Measurements from ENCODE around the gene EXOC6. TPM values are rescaled to one million over a fixed set of nuclear protein-coding genes. Genes with fewer than 3 reads are reported as not detected.

EXOC6 gene
- total RNA-seq, 3 donors from 2014 or later (not counting 1 experiment from before 2014, with no cell fraction given): 12.1 to 18.2 (median 16.1) TPM

DNA sequence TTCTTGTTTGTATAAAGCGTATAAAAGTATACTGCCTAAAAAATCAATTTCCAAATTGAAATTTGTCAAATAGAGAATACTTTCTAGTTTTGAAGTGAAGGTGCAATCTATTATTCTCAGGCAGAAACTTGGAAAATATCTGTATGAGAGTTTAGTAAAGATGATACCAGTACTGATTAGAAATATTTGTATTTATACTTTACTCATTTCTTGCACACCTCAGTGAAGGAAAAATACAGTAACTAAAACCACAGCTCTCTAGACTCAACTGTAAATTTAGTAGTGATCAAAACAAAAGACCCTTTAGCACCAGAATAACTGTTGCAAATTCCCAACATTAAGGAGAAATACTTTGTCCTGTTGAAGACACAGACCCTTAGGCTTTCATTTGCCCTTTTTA lies 140.9 kb downstream of the EXOC6 start:
- no peaks in the 10 kb centered on the region for H3K9me3 Mint-ChIP-seq

DNA sequence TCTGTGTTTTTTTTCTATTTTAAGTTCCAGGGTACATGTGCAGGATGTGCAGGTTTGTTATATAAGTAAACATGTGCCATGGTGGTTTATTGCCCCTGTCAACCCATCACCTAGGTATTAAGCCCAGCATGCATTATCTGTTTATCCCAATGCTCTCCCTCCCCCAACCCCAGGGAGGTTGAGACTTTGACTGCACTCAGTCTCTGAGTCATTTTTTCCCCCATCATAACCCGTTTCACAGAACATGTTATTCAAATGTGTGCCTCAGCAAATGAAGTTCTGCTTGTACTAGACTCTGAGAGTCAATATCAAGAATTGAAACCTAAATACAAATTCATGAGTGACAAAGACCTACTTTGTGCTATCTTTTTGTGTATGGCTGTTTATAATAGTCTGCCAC lies 142.3 kb downstream of the EXOC6 start:
- no peaks in the 10 kb centered on the region for H3K4me1 ChIP-seq (ENCODE audit: control insufficient read depth, insufficient read depth, low read length)
- no peak overlapping the region for H3K4me3 ChIP-seq (ENCODE audit: low read length)
- H3K27me3 Mint-ChIP-seq (ENCODE audit: low read depth in 2 of 2): no peaks in the 10 kb centered on the region
- H3K27me3 ChIP-seq (ENCODE audit: control insufficient read depth, insufficient read depth, low read length): no peaks in the 10 kb centered on the region
- WGBS (ENCODE audit: insufficient coverage): 38% methylated on average over 1 of the region's 1 CpG
- no peak overlapping the region for H3K27ac ChIP-seq (ENCODE audit: low read length)
- no peak overlapping the region for H3K4me3 Mint-ChIP-seq
- no peak overlapping the region for H3K27ac Mint-ChIP-seq
- no peak for ATAC-seq
- no peak for DNase-seq
- no peaks in the 10 kb centered on the region for H3K9me3 ChIP-seq (ENCODE audit: control insufficient read depth, insufficient read depth, low read length)
- TF ChIP-seq, protein P1, sequence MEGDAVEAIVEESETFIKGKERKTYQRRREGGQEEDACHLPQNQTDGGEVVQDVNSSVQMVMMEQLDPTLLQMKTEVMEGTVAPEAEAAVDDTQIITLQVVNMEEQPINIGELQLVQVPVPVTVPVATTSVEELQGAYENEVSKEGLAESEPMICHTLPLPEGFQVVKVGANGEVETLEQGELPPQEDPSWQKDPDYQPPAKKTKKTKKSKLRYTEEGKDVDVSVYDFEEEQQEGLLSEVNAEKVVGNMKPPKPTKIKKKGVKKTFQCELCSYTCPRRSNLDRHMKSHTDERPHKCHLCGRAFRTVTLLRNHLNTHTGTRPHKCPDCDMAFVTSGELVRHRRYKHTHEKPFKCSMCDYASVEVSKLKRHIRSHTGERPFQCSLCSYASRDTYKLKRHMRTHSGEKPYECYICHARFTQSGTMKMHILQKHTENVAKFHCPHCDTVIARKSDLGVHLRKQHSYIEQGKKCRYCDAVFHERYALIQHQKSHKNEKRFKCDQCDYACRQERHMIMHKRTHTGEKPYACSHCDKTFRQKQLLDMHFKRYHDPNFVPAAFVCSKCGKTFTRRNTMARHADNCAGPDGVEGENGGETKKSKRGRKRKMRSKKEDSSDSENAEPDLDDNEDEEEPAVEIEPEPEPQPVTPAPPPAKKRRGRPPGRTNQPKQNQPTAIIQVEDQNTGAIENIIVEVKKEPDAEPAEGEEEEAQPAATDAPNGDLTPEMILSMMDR (IDR thresholded peaks at IDR 0.05): no peak
- no peaks in the 10 kb centered on the region for H3K36me3 Mint-ChIP-seq
- no peaks in the 10 kb centered on the region for H3K9me3 Mint-ChIP-seq
- no peaks in the 10 kb centered on the region for H3K36me3 ChIP-seq (ENCODE audit: control insufficient read depth, insufficient read depth, low read length)
- intact Hi-C loops (cut with micrococcal nuclease): no loop called here
- peaks cover 9 to 14% of the 10 kb centered on the region in 2 donors for H3K4me1 Mint-ChIP-seq

More for the DNA sequence above, 140.9 kb downstream of the EXOC6 start:
- H3K27me3 ChIP-seq (ENCODE audit: control insufficient read depth, insufficient read depth, low read length): no peaks in the 10 kb centered on the region
- H3K4me1 ChIP-seq (ENCODE audit: control insufficient read depth, insufficient read depth, low read length): no peaks in the 10 kb centered on the region
- DNase-seq (no peak), ATAC-seq (no peak)
- no peaks in the 10 kb centered on the region for H3K9me3 ChIP-seq (ENCODE audit: control insufficient read depth, insufficient read depth, low read length)
- no CpG with 5 or more reads among the region's 1 CpG for WGBS (ENCODE audit: insufficient coverage)
- Mint-ChIP-seq H3K4me1 (peaks cover 9 to 12% of the 10 kb centered on the region in 2 donors), H3K27me3 (ENCODE audit: low read depth in 2 of 2) (no peaks in the 10 kb centered on the region), H3K4me3 (no peak overlapping the region), H3K27ac (no peak overlapping the region), H3K36me3 (no peaks in the 10 kb centered on the region)
- intact Hi-C loops (cut with micrococcal nuclease): no loop called here
- H3K4me3 ChIP-seq (ENCODE audit: low read length): no peak overlapping the region
- TF ChIP-seq, protein P1 (IDR thresholded peaks at IDR 0.05): no peak
- H3K27ac ChIP-seq (ENCODE audit: low read length): no peak overlapping the region
- no peaks in the 10 kb centered on the region for H3K36me3 ChIP-seq (ENCODE audit: control insufficient read depth, insufficient read depth, low read length)

DNA sequence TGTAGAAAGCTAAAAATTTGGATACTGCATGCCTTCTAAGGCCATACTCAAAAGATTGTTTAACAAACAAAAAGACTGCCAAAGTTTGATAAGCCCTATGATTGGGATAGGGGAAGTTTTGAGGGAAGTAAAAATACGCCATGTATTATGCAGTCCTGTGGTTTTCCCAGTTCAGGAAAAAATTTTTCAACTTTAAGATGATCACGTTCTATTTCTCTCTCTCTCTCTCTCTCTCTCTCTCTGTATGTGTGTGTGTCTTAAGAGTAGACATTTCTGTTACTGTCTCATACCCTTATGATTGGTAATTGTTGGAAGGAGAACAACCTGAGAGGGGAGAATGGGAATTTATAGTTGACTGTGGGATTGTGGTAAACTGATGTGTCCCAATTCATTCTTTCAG lies 143.2 kb downstream of the EXOC6 start:
- Mint-ChIP-seq H3K36me3 (no peaks in the 10 kb centered on the region), H3K27ac (no peak overlapping the region), H3K27me3 (ENCODE audit: low read depth in 2 of 2) (no peaks in the 10 kb centered on the region), H3K4me3 (no peak overlapping the region), H3K9me3 (no peaks in the 10 kb centered on the region), H3K4me1 (peaks cover 9 to 14% of the 10 kb centered on the region in 2 donors)
- Histone ChIP-seq H3K4me3 (ENCODE audit: low read length) (no peak overlapping the region), H3K9me3 (ENCODE audit: control insufficient read depth, insufficient read depth, low read length) (no peaks in the 10 kb centered on the region), H3K27me3 (ENCODE audit: control insufficient read depth, insufficient read depth, low read length) (no peaks in the 10 kb centered on the region), H3K36me3 (ENCODE audit: control insufficient read depth, insufficient read depth, low read length) (no peaks in the 10 kb centered on the region), H3K4me1 (ENCODE audit: control insufficient read depth, insufficient read depth, low read length) (no peaks in the 10 kb centered on the region), H3K27ac (ENCODE audit: low read length) (no peak overlapping the region)
- ATAC-seq (no peak), DNase-seq (no peak)
- TF ChIP-seq, protein P1 (IDR thresholded peaks at IDR 0.05): no peak
- intact Hi-C loops (cut with micrococcal nuclease): no loop called here
- no CpG with 5 or more reads among the region's 2 CpGs for WGBS (ENCODE audit: insufficient coverage)

DNA sequence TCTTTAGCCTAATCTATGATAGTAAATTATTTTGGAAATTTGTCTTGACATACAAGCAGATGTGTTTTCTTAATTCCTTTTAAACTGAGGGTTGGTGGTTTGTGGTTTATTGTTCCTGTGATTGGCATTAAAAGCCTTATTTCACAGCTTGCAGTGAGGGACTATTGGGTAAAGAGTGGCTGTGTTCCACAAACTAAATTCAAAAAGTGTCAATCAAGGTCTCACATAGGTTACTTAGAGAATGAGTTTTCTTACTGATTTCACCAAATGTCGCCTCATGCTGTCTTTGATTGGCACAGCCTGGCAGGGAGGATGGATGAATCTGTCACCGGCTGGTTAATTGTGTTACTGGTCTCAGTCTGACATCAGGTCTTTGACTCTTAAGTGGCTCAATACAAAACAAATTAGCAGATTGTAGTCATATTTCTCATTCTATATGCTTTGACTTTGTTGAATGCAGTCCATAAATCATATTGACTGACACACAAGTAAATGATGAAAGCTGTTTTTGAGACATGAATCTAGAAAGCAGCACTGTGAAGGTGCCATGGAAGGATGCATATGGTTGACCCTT lies 145.5 kb downstream of the EXOC6 start:
- H3K27ac ChIP-seq (ENCODE audit: low read length): no peak overlapping the region
- no peak overlapping the region for H3K27ac Mint-ChIP-seq
- H3K36me3 Mint-ChIP-seq: no peaks in the 10 kb centered on the region
- no peaks in the 10 kb centered on the region for H3K4me1 ChIP-seq (ENCODE audit: control insufficient read depth, insufficient read depth, low read length)
- DNase-seq: no peak
- H3K9me3 Mint-ChIP-seq: no peaks in the 10 kb centered on the region
- no peaks in the 10 kb centered on the region for H3K36me3 ChIP-seq (ENCODE audit: control insufficient read depth, insufficient read depth, low read length)
- intact Hi-C loops (cut with micrococcal nuclease): no loop called here
- TF ChIP-seq, protein P1 (IDR thresholded peaks at IDR 0.05): no peak
- H3K4me3 Mint-ChIP-seq: no peak overlapping the region
- peaks cover 9 to 14% of the 10 kb centered on the region in 2 donors for H3K4me1 Mint-ChIP-seq
- no peak overlapping the region for H3K4me3 ChIP-seq (ENCODE audit: low read length)
- H3K27me3 ChIP-seq (ENCODE audit: control insufficient read depth, insufficient read depth, low read length): no peaks in the 10 kb centered on the region
- no peaks in the 10 kb centered on the region for H3K27me3 Mint-ChIP-seq (ENCODE audit: low read depth in 2 of 2)
- WGBS (ENCODE audit: insufficient coverage): 27% methylated on average over 2 of the region's 2 CpGs
- ATAC-seq: no peak
- H3K9me3 ChIP-seq (ENCODE audit: control insufficient read depth, insufficient read depth, low read length): no peaks in the 10 kb centered on the region
